ENCODE results near the gene RNF145.

- TF ChIP-seq CTCF (CRISPR knock-in tag; IDR thresholded peaks at IDR 0.05) (no peak), ZNF558 (CRISPR knock-in tag; IDR thresholded peaks at IDR 0.05; ENCODE audit: borderline replicate concordance) (no peak), SALL1 (CRISPR knock-in tag; IDR thresholded peaks at IDR 0.05) (no peak), USF2 (IDR thresholded peaks at IDR 0.05; ENCODE audit: low read depth, low read length) (no peak), USF2 (CRISPR knock-in tag; IDR thresholded peaks at IDR 0.05; ENCODE audit: borderline replicate concordance) (no peak), KDM1A (CRISPR knock-in tag; IDR thresholded peaks at IDR 0.05) (no peak)
Measured at GRCh38 chr5:159157552-159157951, 51.8 kb downstream of the RNF145 start.

All from HepG2 (cell line).